ENCODE results near the gene GSTA4. TPM values are rescaled to one million over a fixed set of nuclear protein-coding genes. Genes with fewer than 3 reads are reported as not detected.
"Not testable (repeated sequence)": the region's sequence is repeated elsewhere in the genome, so short reads cannot be mapped to it uniquely, and the experiment has no call there.

Gene GSTA4
- total RNA-seq, 1 donor from 2014 or later = 19.7 TPM

GRCh38 chr6:52976149-52976548 is 18.9 kb downstream of the GSTA4 start:
- no peak for DNase-seq (ENCODE audit: low spot score)

GRCh38 chr6:52975580-52975979 is 19.5 kb downstream of the GSTA4 start:
- peak; percentile 18 for DNase-seq (ENCODE audit: low spot score)

GRCh38 chr6:52972989-52973388 is 22.1 kb downstream of the GSTA4 start:
- DNase-seq (ENCODE audit: low spot score) = no peak

GRCh38 chr6:52969359-52969758 is 25.7 kb downstream of the GSTA4 start:
- DNase-seq (ENCODE audit: low spot score) = no peak

GRCh38 chr6:52966101-52966500 is 29.0 kb downstream of the GSTA4 start:
- DNase-seq (ENCODE audit: low spot score) = no peak

- DNase-seq (ENCODE audit: low spot score) = no peak
Measured at GRCh38 chr6:52965380-52965779, 29.7 kb downstream of the GSTA4 start.

GRCh38 chr6:52964318-52964717 is 30.8 kb downstream of the GSTA4 start:
- DNase-seq (ENCODE audit: low spot score) = no peak

- no peak for DNase-seq (ENCODE audit: low spot score)
Measured at GRCh38 chr6:52962701-52963100, 32.4 kb downstream of the GSTA4 start.

- not testable (repeated sequence) for DNase-seq (ENCODE audit: low spot score)
Measured at GRCh38 chr6:52961022-52961421, 34.1 kb downstream of the GSTA4 start.

GRCh38 chr6:52960211-52960610 is 34.9 kb downstream of the GSTA4 start:
- not testable (repeated sequence) for DNase-seq (ENCODE audit: low spot score)

GRCh38 chr6:52958546-52959255 is 36.4 kb downstream of the GSTA4 start:
- no peak for DNase-seq (ENCODE audit: low spot score)

GRCh38 chr6:52955871-52956270 is 39.2 kb downstream of the GSTA4 start:
- no peak for DNase-seq (ENCODE audit: low spot score)

GRCh38 chr6:52953911-52954839 is 40.9 kb downstream of the GSTA4 start:
- DNase-seq (ENCODE audit: low spot score) = no peak

- DNase-seq (ENCODE audit: low spot score) = no peak
Measured at GRCh38 chr6:52946306-52946705, 48.8 kb downstream of the GSTA4 start.

GRCh38 chr6:52942821-52943220 is 52.3 kb downstream of the GSTA4 start:
- DNase-seq (ENCODE audit: low spot score) = not testable (repeated sequence)

GRCh38 chr6:52942221-52942620 is 52.9 kb downstream of the GSTA4 start:
- DNase-seq (ENCODE audit: low spot score) = no peak

- DNase-seq (ENCODE audit: low spot score) = no peak
Measured at GRCh38 chr6:52937908-52938307, 57.2 kb downstream of the GSTA4 start.

- no peak for DNase-seq (ENCODE audit: low spot score)
Measured at GRCh38 chr6:52933778-52934177, 61.3 kb downstream of the GSTA4 start.

GRCh38 chr6:52931351-52931750 is 63.7 kb downstream of the GSTA4 start:
- no peak for DNase-seq (ENCODE audit: low spot score)

- peak; percentile 26 for DNase-seq (ENCODE audit: low spot score)
Measured at GRCh38 chr6:52929321-52930164, 65.5 kb downstream of the GSTA4 start.

Data from umbilical cord (tissue), 2 donors.